Measurements from ENCODE around the gene TRIM2.

- TF ChIP-seq CTCF (IDR thresholded peaks at IDR 0.05), result no peak
- TF ChIP-seq REST (IDR thresholded peaks at IDR 0.05; ENCODE audit: low read depth, low read length), result no peak
Observed at GRCh38 chr4:153314915-153315314, 110.7 kb downstream of the TRIM2 start.
